ENCODE results near the gene ZNF57.
"Not testable (repeated sequence)": the region's sequence is repeated elsewhere in the genome, so short reads cannot be mapped to it uniquely, and the experiment has no call there.

Gene ZNF57

DNA sequence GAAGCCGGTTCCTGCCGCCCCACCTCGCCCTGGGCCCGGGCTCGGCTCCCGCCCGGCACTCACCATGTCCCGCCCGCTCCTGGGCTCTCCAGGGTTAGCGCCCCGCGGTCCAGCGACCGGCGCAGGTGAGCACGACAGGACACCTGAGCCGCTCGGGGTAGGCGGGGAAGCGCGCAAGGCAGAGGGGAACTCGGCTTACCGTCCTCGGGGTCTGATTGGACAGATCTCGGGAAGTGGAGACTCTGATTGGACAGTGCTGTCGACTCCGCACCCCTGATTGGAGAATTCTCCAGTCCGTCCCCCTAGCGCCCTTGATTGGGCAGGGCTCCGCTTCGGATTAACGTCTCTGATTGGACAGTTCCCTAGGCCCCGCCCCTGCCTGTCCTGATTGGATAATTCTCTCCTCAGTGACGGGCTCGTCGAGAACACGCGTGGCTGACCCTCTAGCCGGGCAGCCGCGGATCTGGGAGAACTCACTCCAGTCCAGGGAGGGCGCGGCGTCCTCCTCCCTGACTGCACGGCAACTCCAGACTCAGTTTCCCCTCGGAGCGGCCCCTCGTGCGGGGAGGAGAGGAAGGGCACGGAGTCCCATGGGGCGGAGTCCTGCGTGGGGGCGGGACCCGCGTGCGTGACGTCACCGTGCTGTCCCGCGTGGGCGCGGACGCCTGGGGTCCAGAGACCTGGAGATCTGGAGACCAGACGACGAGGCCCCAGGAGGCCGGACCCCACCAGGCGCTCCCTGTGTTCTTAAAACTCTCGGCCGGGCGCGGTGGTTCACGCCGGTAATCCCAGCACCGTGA, 44.2 kb downstream of the ZNF57 start, which contains the start of gene ZNF77:
ZNF77 (minus strand) TSS at position 197 of the 800 bp plus-strand sequence; CDS start at position 66, 131 bp downstream.
- DNase-seq = peak; percentile 98
- in situ Hi-C loops (cut with MboI; ENCODE audit: low pct_unique_long_range_greater_than_20kb, low sequenced_read_pairs) = no loop called here

DNA sequence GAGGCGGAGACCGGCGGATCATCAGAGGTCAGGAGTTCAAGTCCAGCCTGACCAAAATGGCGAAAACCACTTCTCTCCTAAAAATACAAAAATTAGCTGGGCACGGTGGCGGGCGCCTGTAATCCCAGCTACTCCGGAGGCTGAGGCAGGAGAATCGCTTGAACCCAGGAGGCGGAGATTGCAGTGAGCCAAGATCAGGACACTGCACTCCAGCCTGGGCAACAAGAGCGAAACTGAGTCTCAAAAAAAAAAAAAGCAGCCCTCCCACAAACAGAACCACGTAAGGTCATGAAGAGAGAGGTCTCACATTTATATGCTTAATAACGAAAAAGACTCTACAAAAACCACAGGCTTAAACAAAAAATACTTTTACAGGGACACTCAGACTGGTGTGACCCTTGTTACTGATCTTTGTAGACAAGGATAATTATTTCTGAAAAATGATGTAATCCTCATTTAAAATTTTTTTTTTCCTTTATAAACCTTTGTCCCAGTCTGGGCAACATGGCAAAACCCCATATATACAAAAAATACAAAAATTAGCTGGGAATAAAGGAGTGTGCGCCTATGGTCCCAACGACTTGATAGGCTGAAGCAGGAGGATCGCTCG, 45.0 kb downstream of the ZNF57 start:
- DNase-seq = no peak
- in situ Hi-C loops (cut with MboI; ENCODE audit: low pct_unique_long_range_greater_than_20kb, low sequenced_read_pairs) = no loop called here

DNA sequence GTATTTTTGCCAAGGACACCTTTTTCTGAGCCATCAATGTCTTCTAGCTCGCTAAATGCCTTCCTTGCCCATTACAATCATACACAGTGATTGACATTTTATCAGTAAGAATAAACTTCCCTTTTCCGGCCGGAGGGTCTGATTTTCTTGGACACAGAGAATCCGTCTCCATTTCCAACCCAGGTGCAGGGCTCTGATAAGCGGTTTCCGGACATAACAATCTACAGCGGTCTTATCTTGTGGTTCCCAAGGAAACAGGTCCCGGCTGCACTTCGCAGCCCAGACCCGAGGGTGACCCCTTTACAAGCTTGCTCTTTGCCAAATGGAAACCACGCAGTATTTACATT, 49.2 kb downstream of the ZNF57 start:
- DNase-seq = peak; percentile 91
- in situ Hi-C loops (cut with MboI; ENCODE audit: low pct_unique_long_range_greater_than_20kb, low sequenced_read_pairs) = no loop called here

DNA sequence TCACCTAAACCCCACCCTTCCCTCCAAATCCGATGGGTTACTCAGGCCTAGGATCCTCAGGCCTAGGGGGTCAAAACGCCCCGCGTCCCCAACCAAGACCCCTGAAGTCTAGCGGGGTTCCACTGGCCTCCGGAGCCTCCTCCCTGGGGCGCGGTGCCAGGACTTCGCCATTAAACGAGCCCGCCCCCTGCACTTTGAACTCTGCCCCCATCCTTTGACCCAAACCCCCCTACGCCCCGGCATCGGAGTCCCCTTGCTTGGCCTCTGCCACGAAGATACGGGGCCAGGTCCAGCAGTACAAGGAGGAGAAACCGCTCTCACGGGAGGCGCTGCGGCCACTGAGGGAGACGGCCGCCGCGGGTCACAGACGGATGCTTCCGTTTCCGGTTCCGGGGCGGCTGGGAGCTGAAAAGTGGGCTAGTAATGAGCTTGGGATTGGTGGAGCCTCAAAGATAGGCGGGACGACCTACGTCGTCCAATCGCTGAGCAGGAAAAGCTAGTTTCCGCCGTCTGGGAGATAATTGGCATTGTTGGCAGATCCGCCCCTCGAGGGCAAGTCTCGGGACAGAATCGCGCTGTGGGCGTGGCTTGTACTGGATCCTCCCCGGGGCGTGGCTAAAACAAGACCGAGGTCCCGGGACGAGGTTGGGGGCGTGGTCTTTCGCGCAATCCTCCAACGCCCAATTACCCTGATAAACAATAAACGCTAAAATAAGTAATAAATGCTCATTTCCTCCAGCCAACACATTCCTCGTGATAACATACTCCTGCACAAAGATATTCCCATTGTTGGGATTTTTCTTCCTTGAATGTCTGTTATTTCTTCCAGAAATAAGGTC, 49.8 kb downstream of the ZNF57 start:
- in situ Hi-C loops (cut with MboI; ENCODE audit: low pct_unique_long_range_greater_than_20kb, low sequenced_read_pairs) = no loop called here
- DNase-seq = peak; percentile 99

DNA sequence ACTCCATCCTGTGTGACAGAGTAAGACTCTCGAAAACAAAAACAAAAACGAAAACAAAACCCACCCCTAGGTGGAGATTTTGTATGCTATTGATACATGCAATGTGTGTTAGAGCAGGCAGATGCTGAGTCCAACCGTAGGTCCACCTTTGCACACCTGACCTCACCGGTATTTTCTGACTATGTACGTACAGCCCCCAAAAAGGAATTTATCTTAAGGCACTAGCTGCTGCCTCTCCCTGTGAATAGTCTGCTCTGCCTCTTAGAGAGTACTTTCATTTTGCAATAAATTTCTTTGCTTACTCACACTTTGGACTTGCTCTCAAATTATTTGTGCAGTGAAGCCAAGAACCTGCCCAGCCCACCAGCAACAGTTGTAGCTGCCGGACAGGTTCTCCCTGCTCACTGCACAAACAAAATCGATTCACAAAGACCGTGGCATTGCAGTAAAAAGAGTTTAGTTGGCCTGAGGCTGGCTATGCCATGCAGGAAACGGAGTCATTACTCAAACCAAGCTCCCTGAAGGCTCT, 52.3 kb downstream of the ZNF57 start:
- in situ Hi-C loops (cut with MboI; ENCODE audit: low pct_unique_long_range_greater_than_20kb, low sequenced_read_pairs) = no loop called here
- DNase-seq = no peak

DNA sequence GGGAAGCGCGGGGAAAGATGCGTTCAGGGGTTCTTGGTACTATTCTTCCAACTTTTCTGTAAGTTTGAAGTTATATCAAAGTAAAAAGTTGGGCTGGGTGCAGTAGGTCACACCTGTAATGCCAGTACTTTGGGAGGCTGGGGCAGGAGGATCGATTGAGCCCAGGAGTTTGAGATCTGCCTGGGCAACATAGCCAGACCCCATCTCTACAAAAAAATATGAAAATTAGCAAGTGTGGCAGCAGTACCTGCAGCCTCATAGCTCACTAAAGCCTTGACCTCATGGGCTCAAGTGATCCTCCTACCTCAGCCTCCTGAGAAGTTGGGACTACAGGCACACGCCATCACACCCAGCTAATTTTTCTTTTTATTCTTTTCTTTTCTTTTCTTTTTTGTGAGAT, 56.4 kb downstream of the ZNF57 start:
- DNase-seq = no peak
- in situ Hi-C loops (cut with MboI; ENCODE audit: low pct_unique_long_range_greater_than_20kb, low sequenced_read_pairs) = no loop called here

DNA sequence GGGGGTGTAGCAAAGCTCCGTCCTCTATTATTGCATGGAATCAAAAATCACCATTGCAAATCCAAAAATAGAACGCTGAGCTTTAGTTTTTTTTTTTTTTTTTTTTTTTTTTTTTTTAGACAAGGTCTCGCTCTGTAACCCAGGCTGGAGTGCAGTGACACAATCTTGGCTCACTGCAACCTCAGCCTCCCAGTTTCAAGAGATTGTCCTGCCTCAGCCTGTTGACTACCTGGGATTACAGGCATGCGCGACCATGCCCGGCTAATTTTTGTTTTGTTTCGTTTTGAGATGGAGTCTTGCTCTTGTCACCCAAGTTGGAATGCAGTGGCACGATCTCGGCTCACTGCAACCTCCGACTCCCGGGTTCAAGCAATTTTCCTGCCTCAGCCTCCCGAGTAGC, 59.4 kb downstream of the ZNF57 start:
- no peak for DNase-seq
- in situ Hi-C loops (cut with MboI; ENCODE audit: low pct_unique_long_range_greater_than_20kb, low sequenced_read_pairs) = no loop called here

DNA sequence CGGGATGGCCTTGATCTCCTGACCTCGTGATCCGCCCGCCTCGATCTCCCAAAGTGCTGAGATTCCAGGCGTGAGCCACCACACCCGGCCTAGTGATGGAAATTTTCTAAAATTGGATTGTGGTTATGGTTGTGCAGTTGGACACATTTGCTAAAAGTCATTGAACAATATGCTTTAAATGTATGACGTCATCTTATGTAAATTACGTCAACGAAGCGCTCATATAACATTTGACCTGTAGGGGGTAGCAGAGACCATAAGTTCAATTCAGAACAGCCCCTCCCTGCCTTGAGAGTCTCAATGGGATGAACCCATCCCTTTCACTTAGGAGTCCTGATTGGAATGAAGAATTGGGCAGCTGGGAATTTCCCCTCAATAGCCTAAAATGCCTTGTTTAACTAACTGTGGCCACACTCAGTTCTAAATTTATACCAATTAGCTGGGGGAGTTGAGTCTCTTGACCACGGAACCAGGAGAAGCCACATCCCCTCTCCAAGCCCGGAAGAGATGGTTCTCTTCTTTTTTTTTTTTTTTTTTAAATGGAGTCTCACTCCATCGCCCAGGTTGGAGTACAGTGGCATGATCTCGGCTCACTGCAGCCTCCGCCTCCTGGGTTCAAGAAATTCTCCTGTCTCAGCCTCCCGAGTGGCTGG, 61.4 kb downstream of the ZNF57 start:
- DNase-seq = peak; percentile 87
- in situ Hi-C loops (cut with MboI; ENCODE audit: low pct_unique_long_range_greater_than_20kb, low sequenced_read_pairs) = no loop called here

DNA sequence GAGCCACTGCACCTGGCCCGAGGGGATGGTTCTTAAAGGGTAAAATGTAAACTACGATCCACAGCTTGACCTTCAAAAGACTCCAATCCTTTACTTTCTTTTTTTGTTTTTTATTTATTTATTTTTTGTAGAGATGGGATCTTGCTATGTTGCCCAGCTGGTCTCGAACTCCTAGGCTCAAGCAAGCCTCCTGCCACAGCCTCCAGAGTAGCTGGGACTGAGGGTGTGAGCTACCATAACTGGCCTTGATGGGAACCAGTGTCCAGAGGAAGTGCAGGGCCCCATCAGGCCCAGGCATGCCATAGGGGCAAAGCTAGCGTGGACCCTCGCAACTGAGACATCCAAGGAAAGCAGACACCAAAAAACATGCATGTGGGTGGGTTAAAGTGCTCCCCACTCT, 62.4 kb downstream of the ZNF57 start:
- no peak for DNase-seq
- in situ Hi-C loops (cut with MboI; ENCODE audit: low pct_unique_long_range_greater_than_20kb, low sequenced_read_pairs) = no loop called here

DNA sequence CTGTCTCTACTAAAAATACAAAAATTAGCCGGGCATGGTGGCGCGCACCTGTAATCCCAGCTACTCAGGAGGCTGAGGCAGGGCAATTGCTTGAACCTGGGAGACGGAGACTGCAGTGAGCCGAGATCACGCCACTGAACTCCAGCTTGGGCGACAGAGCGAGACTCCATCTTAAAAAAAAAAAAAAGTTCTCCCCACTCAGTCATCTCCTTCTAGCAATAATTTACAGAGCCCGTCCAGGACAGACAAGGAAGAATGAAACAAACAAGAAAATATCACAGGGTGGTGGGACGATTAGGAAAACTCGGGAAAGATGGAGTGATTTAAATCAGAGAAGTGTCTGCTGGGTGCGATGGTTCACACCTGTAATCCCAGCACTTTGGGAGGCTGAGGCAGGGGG, 62.9 kb downstream of the ZNF57 start:
- in situ Hi-C loops (cut with MboI; ENCODE audit: low pct_unique_long_range_greater_than_20kb, low sequenced_read_pairs); DNase-seq: not testable (repeated sequence)

DNA sequence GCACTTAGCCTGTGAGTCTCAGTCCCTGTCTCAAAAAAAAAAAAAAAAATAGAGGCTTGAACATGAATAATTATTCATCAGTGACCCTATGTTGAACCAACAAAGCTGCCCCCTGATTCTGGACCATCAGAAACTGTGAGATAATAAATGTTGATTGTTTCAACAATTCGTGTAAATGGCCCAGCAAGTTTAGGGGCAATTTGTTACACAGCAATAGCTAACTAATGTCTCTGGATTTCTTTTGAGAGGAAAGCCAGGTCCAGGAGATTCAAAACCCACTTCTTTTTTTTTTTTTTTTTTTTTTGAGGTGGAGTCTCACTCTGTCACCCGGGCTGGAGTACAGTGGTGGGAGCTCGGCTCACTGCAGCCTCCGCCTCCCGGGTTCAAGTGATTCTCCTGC, 64.1 kb downstream of the ZNF57 start:
- no peak for DNase-seq
- in situ Hi-C loops (cut with MboI; ENCODE audit: low pct_unique_long_range_greater_than_20kb, low sequenced_read_pairs) = no loop called here

DNA sequence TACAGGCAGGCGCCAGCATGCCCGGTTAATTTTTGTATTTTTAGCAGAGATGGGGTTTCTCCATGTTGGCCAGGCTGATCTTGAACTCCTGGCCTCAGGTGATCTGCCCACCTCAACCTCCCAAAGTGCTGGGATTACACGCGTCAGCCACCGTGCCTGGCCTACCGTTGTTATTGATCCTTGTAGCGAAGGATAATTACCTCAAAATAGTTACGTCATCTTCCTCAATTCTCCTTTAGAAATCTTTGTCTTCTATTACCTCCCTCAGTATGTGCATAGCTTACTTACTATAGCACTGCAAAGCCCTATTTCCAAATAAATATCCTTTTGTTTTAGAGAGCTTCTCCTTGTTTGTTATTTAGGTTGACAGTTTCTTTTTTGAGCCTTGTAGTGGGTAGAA, 67.2 kb downstream of the ZNF57 start:
- in situ Hi-C loops (cut with MboI; ENCODE audit: low pct_unique_long_range_greater_than_20kb, low sequenced_read_pairs) = no loop called here
- DNase-seq = no peak
